GM21528 (cell line): Measurements from ENCODE around the gene TESK2.
A peak's percentile ranks its signal among the peaks of the same experiment; 100 is the strongest.

Source experiments
- ATAC-seq: cut with Tn5 transposase; IDR thresholded peaks from one replicate; pipeline ENCODE4 v1.9.1; 2021; ENCODE audit warnings: mild to moderate bottlenecking, moderate library complexity; ENCODE audit not compliant: unreplicated experiment, low FRiP score

TESK2 gene

GRCh38 chr1:45346473-45346872 lies 144.5 kb downstream of the TESK2 start:
- no peak for ATAC-seq

- no peak for ATAC-seq
Observed at GRCh38 chr1:45345014-45345413, 145.9 kb downstream of the TESK2 start.

- no peak for ATAC-seq
Observed at GRCh38 chr1:45344499-45344898, 146.5 kb downstream of the TESK2 start.

GRCh38 chr1:45340816-45341466 lies 150.0 kb downstream of the TESK2 start:
- no peak for ATAC-seq

GRCh38 chr1:45339789-45340558 lies 151.0 kb downstream of the TESK2 start, which contains the start of the genes MUTYH and TOE1:
MUTYH (minus strand) TSS chr1:45340440; CDS start chr1:45334505, 5,935 bp downstream.
TOE1 (plus strand) TSS chr1:45340170; CDS start chr1:45340253, 83 bp downstream.
- ATAC-seq, result peak; percentile 86

- ATAC-seq, result no peak
Observed at GRCh38 chr1:45337630-45338325, 153.2 kb downstream of the TESK2 start.

- no peak for ATAC-seq
Observed at GRCh38 chr1:45335855-45336324, 155.1 kb downstream of the TESK2 start.

GRCh38 chr1:45334308-45335245 lies 156.4 kb downstream of the TESK2 start:
- no peak for ATAC-seq

- ATAC-seq, result no peak
Observed at GRCh38 chr1:45332346-45332720, 158.6 kb downstream of the TESK2 start.

GRCh38 chr1:45331436-45332345 lies 159.3 kb downstream of the TESK2 start:
- ATAC-seq, result no peak

GRCh38 chr1:45329445-45329844 lies 161.5 kb downstream of the TESK2 start:
- no peak for ATAC-seq

- ATAC-seq, result no peak
Observed at GRCh38 chr1:45328680-45329079, 162.3 kb downstream of the TESK2 start.

- ATAC-seq, result no peak
Observed at GRCh38 chr1:45327644-45328515, 163.1 kb downstream of the TESK2 start.

GRCh38 chr1:45326627-45327623 lies 164.0 kb downstream of the TESK2 start, which contains the start of gene HPDL:
HPDL (plus strand) TSS chr1:45326895; CDS start chr1:45327149, 254 bp downstream.
- ATAC-seq, result no peak

- no peak for ATAC-seq
Observed at GRCh38 chr1:45325851-45326506, 165.0 kb downstream of the TESK2 start.

- ATAC-seq, result no peak
Observed at GRCh38 chr1:45322486-45323040, 168.4 kb downstream of the TESK2 start.
